ENCODE measurements around the gene WSCD2. TPM values are rescaled to one million over a fixed set of nuclear protein-coding genes. Genes with fewer than 3 reads are reported as not detected.

Gene WSCD2
- total and polyA plus RNA-seq, 2 donors (not counting 3 experiments of a cell fraction or from before 2014, with no cell fraction given): not detected

DNA sequence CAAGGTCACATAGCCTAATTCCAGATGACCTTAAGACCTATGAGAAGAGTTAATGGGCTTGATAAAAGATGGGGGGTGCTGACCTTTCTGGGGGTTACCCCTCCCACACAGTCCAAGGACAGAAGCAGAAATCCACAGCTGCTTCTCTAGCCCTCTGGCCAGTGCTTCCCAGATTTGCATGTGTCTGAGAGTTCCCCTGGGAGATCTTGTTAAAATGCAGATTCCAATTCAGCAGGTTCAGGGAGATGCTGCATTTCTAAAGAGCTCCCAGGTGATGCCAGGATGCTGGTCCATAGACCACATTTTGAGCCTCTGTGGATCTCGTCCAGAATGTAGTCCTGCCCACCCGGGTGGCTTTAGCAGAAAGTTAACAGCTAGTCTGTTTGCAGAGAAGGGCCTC, 82.1 kb downstream of the WSCD2 start:
- Histone ChIP-seq H4K20me1 (replicated peaks; ENCODE audit: control insufficient read depth, extremely low read depth, insufficient read depth, low read length) (no peaks in the 10 kb centered on the region), H2AFZ (ENCODE audit: low read depth, low read length) (no peak overlapping the region), H3K27ac (ENCODE audit: insufficient read depth, low read depth, low read length) (no peak overlapping the region), H3K4me3 (replicated peaks in 1 of 3; ENCODE audit: insufficient read depth in 1 of 3, low read depth in 1 of 3, low read length in 3 of 3) (no peak overlapping the region), H3K4me1 (ENCODE audit: control insufficient read depth, extremely low read depth, insufficient read depth, low read length) (no peaks in the 10 kb centered on the region), H3K9ac (replicated peaks; ENCODE audit: extremely low read depth, insufficient read depth, low read length) (no peak overlapping the region), H3K27me3 (ENCODE audit: control insufficient read depth in 2 of 2, insufficient read depth in 2 of 2, low read length in 2 of 2) (no peaks in the 10 kb centered on the region), H3K36me3 (ENCODE audit: control insufficient read depth in 2 of 2, extremely low read depth in 1 of 2, insufficient read depth in 2 of 2, low read length in 2 of 2) (no peaks in the 10 kb centered on the region), H3K9me3 (replicated peaks; ENCODE audit: control insufficient read depth, insufficient read depth, low read length) (no peaks in the 10 kb centered on the region), H3K4me2 (ENCODE audit: insufficient read depth, low read length) (no peak overlapping the region), H3K79me2 (ENCODE audit: control insufficient read depth, insufficient read depth, low read length) (no peaks in the 10 kb centered on the region), H3K9me1 (replicated peaks; ENCODE audit: control insufficient read depth, extremely low read depth, insufficient read depth, low read length) (no peaks in the 10 kb centered on the region)
- dilution Hi-C loops (cut with MboI; ENCODE audit: extremely low pct_ligation_motif_present, low sequenced_read_pairs) (no loop called here), intact Hi-C loops (cut with micrococcal nuclease) (no loop called here)
- CTCF ChIA-PET: no interaction called here
- POLR2A ChIA-PET: no interaction called here
- BruUV-seq (replicated peaks): no TSS peak
- no peak for DNase-seq (ENCODE audit: low read depth, low spot score)
- no peak for FAIRE-seq
- TF ChIP-seq EZH2 (IDR thresholded peaks at IDR 0.05; ENCODE audit: borderline replicate concordance, low read depth, low read length, severe bottlenecking) (no peak), GATA2 (IDR thresholded peaks at IDR 0.05; ENCODE audit: insufficient read depth, insufficient read length, low read depth, low read length) (no peak), POLR2A (IDR thresholded peaks at IDR 0.05; ENCODE audit: low read depth, low read length) (no peak), JUN (IDR thresholded peaks at IDR 0.05; ENCODE audit: borderline replicate concordance, insufficient read depth, insufficient read length, low read depth) (no peak)
- TF ChIP-seq, protein P1, sequence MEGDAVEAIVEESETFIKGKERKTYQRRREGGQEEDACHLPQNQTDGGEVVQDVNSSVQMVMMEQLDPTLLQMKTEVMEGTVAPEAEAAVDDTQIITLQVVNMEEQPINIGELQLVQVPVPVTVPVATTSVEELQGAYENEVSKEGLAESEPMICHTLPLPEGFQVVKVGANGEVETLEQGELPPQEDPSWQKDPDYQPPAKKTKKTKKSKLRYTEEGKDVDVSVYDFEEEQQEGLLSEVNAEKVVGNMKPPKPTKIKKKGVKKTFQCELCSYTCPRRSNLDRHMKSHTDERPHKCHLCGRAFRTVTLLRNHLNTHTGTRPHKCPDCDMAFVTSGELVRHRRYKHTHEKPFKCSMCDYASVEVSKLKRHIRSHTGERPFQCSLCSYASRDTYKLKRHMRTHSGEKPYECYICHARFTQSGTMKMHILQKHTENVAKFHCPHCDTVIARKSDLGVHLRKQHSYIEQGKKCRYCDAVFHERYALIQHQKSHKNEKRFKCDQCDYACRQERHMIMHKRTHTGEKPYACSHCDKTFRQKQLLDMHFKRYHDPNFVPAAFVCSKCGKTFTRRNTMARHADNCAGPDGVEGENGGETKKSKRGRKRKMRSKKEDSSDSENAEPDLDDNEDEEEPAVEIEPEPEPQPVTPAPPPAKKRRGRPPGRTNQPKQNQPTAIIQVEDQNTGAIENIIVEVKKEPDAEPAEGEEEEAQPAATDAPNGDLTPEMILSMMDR (IDR thresholded peaks at IDR 0.05; ENCODE audit: extremely low read depth in 1 of 2, insufficient read depth in 1 of 2, low read depth in 1 of 2, low read length in 2 of 2): no peak

DNA sequence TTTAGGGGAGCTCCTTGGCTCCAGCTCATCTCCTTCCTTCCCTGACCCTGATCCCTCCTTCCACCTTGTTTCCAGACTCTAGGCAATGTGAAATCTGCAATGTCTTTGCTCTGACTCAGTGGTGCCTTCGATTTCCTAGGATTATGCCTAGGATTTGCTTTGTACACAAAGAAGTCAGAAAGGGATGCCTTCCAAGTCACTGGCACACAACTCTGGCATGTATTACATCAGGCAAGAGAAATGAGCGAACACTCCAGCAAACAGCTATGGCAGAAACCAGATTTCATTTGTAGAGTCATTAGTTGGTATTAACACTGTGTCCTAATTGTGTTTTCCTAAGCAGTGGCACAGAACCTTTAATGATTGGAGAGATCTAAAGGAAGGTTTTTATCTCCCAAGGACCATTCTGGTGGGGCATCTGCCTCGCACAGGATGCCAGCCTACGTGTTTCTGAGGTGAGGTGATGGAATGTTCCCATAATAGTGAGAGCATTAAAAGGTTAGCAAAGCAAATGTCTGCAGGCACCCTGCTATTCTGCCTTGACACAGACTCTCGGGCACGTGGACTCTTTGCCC, 84.9 kb downstream of the WSCD2 start:
- Histone ChIP-seq H3K4me2 (ENCODE audit: insufficient read depth, low read length) (no peak overlapping the region), H3K4me3 (replicated peaks in 1 of 3; ENCODE audit: insufficient read depth in 1 of 3, low read depth in 1 of 3, low read length in 3 of 3) (no peak overlapping the region), H3K79me2 (ENCODE audit: control insufficient read depth, insufficient read depth, low read length) (no peaks in the 10 kb centered on the region), H3K9ac (replicated peaks; ENCODE audit: extremely low read depth, insufficient read depth, low read length) (no peak overlapping the region), H3K27ac (ENCODE audit: insufficient read depth, low read depth, low read length) (no peak overlapping the region), H3K4me1 (ENCODE audit: control insufficient read depth, extremely low read depth, insufficient read depth, low read length) (no peaks in the 10 kb centered on the region), H3K27me3 (ENCODE audit: control insufficient read depth in 2 of 2, insufficient read depth in 2 of 2, low read length in 2 of 2) (no peaks in the 10 kb centered on the region), H2AFZ (ENCODE audit: low read depth, low read length) (no peak overlapping the region), H3K9me1 (replicated peaks; ENCODE audit: control insufficient read depth, extremely low read depth, insufficient read depth, low read length) (no peaks in the 10 kb centered on the region), H3K36me3 (ENCODE audit: control insufficient read depth in 2 of 2, extremely low read depth in 1 of 2, insufficient read depth in 2 of 2, low read length in 2 of 2) (no peaks in the 10 kb centered on the region), H3K9me3 (replicated peaks; ENCODE audit: control insufficient read depth, insufficient read depth, low read length) (no peaks in the 10 kb centered on the region), H4K20me1 (replicated peaks; ENCODE audit: control insufficient read depth, extremely low read depth, insufficient read depth, low read length) (no peaks in the 10 kb centered on the region)
- TF ChIP-seq, protein P2, sequence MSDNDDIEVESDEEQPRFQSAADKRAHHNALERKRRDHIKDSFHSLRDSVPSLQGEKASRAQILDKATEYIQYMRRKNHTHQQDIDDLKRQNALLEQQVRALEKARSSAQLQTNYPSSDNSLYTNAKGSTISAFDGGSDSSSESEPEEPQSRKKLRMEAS (IDR thresholded peaks at IDR 0.05; ENCODE audit: insufficient read depth, insufficient read length): no peak
- no peak for TF ChIP-seq MYC (IDR thresholded peaks at IDR 0.05; ENCODE audit: low read depth, low read length)
- TF ChIP-seq GATA2 (IDR thresholded peaks at IDR 0.05; ENCODE audit: insufficient read depth, insufficient read length, low read depth, low read length): no peak
- no peak for TF ChIP-seq JUN (IDR thresholded peaks at IDR 0.05; ENCODE audit: borderline replicate concordance, insufficient read depth, insufficient read length, low read depth)
- TF ChIP-seq, protein P1 (IDR thresholded peaks at IDR 0.05; ENCODE audit: extremely low read depth in 1 of 2, insufficient read depth in 1 of 2, low read depth in 1 of 2, low read length in 2 of 2): no peak
- no peak for TF ChIP-seq FOS (IDR thresholded peaks at IDR 0.05; ENCODE audit: borderline replicate concordance, insufficient read depth, low read length)
- no peak for TF ChIP-seq POLR2A (IDR thresholded peaks at IDR 0.05; ENCODE audit: low read depth, low read length)
- no peak for TF ChIP-seq EZH2 (IDR thresholded peaks at IDR 0.05; ENCODE audit: borderline replicate concordance, low read depth, low read length, severe bottlenecking)
- DNase-seq (ENCODE audit: low read depth, low spot score) (no peak), FAIRE-seq (no peak)
- POLR2A ChIA-PET: no interaction called here
- no TSS peak for BruUV-seq (replicated peaks)
- intact Hi-C loops (cut with micrococcal nuclease): no loop called here
- dilution Hi-C loops (cut with MboI; ENCODE audit: extremely low pct_ligation_motif_present, low sequenced_read_pairs): no loop called here
- CTCF ChIA-PET: no interaction called here
